Mesenchymal stem cell (in vitro differentiated cells and primary cell): ENCODE data around the gene ARPP19.

Experiments
- DNase-seq: peaks from one replicate; pipeline ENCODE4 v3.0.0-alpha.2; 2013
- H2AFZ ChIP-seq: one replicate; pipeline ENCODE4 v1.6.1; 2013; ENCODE audit warnings: low read depth, mild to moderate bottlenecking, control low read depth, inconsistent platforms, low read length, moderate library complexity
- H2AK5ac ChIP-seq: 2 replicates; pipeline ENCODE4 v1.6.1; 2013; ENCODE audit warnings: low read length, moderate library complexity, mild to moderate bottlenecking, inconsistent platforms; ENCODE audit not compliant: severe bottlenecking
- H2BK120ac ChIP-seq: one replicate; pipeline ENCODE4 v1.6.1; 2013; ENCODE audit warnings: low read depth, mild to moderate bottlenecking, inconsistent platforms, low read length, moderate library complexity
- H2BK12ac ChIP-seq, 2 experiments: one replicate each; pipeline ENCODE4 v1.6.1; 2013; ENCODE audit warnings: inconsistent platforms in 2 of 2, low read length in 2 of 2, mild to moderate bottlenecking in 2 of 2, moderate library complexity in 2 of 2, control low read depth in 1 of 2
- H2BK15ac ChIP-seq: one replicate; pipeline ENCODE4 v1.6.1; 2013; ENCODE audit warnings: mild to moderate bottlenecking, low read depth, inconsistent platforms; ENCODE audit not compliant: poor library complexity, severe bottlenecking
- H2BK5ac ChIP-seq: 2 replicates; pipeline ENCODE4 v1.6.1; 2013; ENCODE audit warnings: low read depth, mild to moderate bottlenecking, low read length, control low read depth, inconsistent platforms; ENCODE audit not compliant: poor library complexity, severe bottlenecking
- H3K14ac ChIP-seq, 2 experiments: one replicate each; pipeline ENCODE4 v1.6.1; 2013; ENCODE audit warnings: inconsistent platforms in 2 of 2, low read length in 2 of 2, control low read depth in 1 of 2, mild to moderate bottlenecking in 1 of 2, moderate library complexity in 1 of 2
- H3K18ac ChIP-seq, 2 experiments: one replicate each; pipeline ENCODE4 v1.6.1; 2013; ENCODE audit warnings: inconsistent platforms in 2 of 2, low read length in 2 of 2, control low read depth in 1 of 2, low read depth in 1 of 2, mild to moderate bottlenecking in 1 of 2
- H3K23ac ChIP-seq, 2 experiments: one replicate each; pipeline ENCODE4 v1.6.1; 2013; ENCODE audit warnings: inconsistent platforms in 2 of 2, low read length in 2 of 2, mild to moderate bottlenecking in 2 of 2, moderate library complexity in 2 of 2, control low read depth in 1 of 2
- H3K27ac ChIP-seq: 2 replicates; pipeline ENCODE4 v1.5.1; 2013; ENCODE audit warnings: mild to moderate bottlenecking, moderate library complexity, low read length, control low read depth, inconsistent platforms; ENCODE audit not compliant: poor library complexity, severe bottlenecking
- H3K27me3 ChIP-seq, 2 experiments: 2 replicates each; pipeline versions ENCODE4 v1.6.1 to v1.7.0; 2013; ENCODE audit warnings: low read length in 2 of 2, mild to moderate bottlenecking in 2 of 2, moderate library complexity in 2 of 2, control low read depth in 1 of 2, inconsistent platforms in 1 of 2; ENCODE audit not compliant: control insufficient read depth in 1 of 2, insufficient read depth in 1 of 2
- H3K36me3 ChIP-seq, 2 experiments: 2 replicates each; pipeline versions ENCODE4 v1.6.1 to v1.7.0; 2013; ENCODE audit warnings: low read length in 2 of 2, control low read depth in 1 of 2, inconsistent platforms in 1 of 2, low read depth in 1 of 2, mild to moderate bottlenecking in 1 of 2; ENCODE audit not compliant: insufficient read depth in 2 of 2, control insufficient read depth in 1 of 2
- H3K4ac ChIP-seq, 2 experiments: one replicate each; pipeline ENCODE4 v1.6.1; 2013; ENCODE audit warnings: inconsistent platforms in 2 of 2, low read length in 2 of 2, mild to moderate bottlenecking in 2 of 2, moderate library complexity in 2 of 2, control low read depth in 1 of 2, low read depth in 1 of 2
- H3K4me1 ChIP-seq: 2 replicates; pipeline ENCODE4 v1.6.1; 2013; ENCODE audit warnings: low read depth, low read length, control low read depth; ENCODE audit not compliant: control insufficient read depth, insufficient read depth
- H3K4me2 ChIP-seq: 2 replicates; pipeline ENCODE4 v1.6.1; 2013; ENCODE audit warnings: low read length, mild to moderate bottlenecking, inconsistent platforms; ENCODE audit not compliant: poor library complexity, severe bottlenecking
- H3K4me3 ChIP-seq, 2 experiments: 2 replicates each; pipeline versions ENCODE4 v1.5.1 to v1.7.0; 2013; ENCODE audit warnings: low read length in 2 of 2, mild to moderate bottlenecking in 2 of 2, control low read depth in 1 of 2, low read depth in 1 of 2; ENCODE audit not compliant: insufficient read depth in 1 of 2
- H3K79me1 ChIP-seq: replicated peaks from 2 replicates; pipeline ENCODE4 v1.6.1; 2013; ENCODE audit warnings: mild to moderate bottlenecking, control low read depth, low read length, inconsistent platforms; ENCODE audit not compliant: poor library complexity, severe bottlenecking
- H3K9ac ChIP-seq: 2 replicates; pipeline ENCODE4 v1.7.0; 2013; ENCODE audit warnings: mild to moderate bottlenecking, low read length, moderate library complexity
- H3K9me3 ChIP-seq: 2 replicates; pipeline ENCODE4 v1.7.0; 2013; ENCODE audit warnings: mild to moderate bottlenecking, low read length; ENCODE audit not compliant: control insufficient read depth
- H4K8ac ChIP-seq: one replicate; pipeline ENCODE4 v1.6.1; 2013; ENCODE audit warnings: inconsistent platforms, mild to moderate bottlenecking, low read length, moderate library complexity
- H4K91ac ChIP-seq: one replicate; pipeline ENCODE4 v1.6.1; 2013; ENCODE audit warnings: mild to moderate bottlenecking, low read length, inconsistent platforms
- WGBS: methylation state at CpG from one replicate; pipeline ENCODE4 v1.1.7; 2013; ENCODE audit warnings: mixed read lengths; 5-methylcytosine and 5-hydroxymethylcytosine counted together

The ARPP19 gene

GRCh38 chr15:52499506-52499905 lies 69.3 kb downstream of the ARPP19 start:
- H4K8ac ChIP-seq, result no peak overlapping the region
- no peak for DNase-seq
- H3K27ac ChIP-seq, result no peak overlapping the region
- H3K4me1 ChIP-seq, result no peaks in the 10 kb centered on the region
- H2BK5ac ChIP-seq, result peak overlapping the region; percentile 8
- no peak overlapping the region for H2BK15ac ChIP-seq
- H3K36me3 ChIP-seq, result no peaks in the 10 kb centered on the region
- no peak overlapping the region for H3K14ac ChIP-seq
- no peak overlapping the region for H4K91ac ChIP-seq
- no peak overlapping the region for H2AFZ ChIP-seq
- H3K27me3 ChIP-seq, result no peaks in the 10 kb centered on the region
- peaks cover 16% of the 10 kb centered on the region for H3K79me1 ChIP-seq
- no peak overlapping the region for H3K4me3 ChIP-seq
- no peak overlapping the region for H3K4ac ChIP-seq
- no peak overlapping the region for H2BK12ac ChIP-seq
- no peak overlapping the region for H2BK120ac ChIP-seq
- H3K9me3 ChIP-seq, result no peaks in the 10 kb centered on the region
- no peak overlapping the region for H3K23ac ChIP-seq
- no peak overlapping the region for H3K18ac ChIP-seq
- WGBS, result 96% methylated on average over 2 of the region's 3 CpGs
- H2AK5ac ChIP-seq, result no peak overlapping the region
- H3K9ac ChIP-seq, result no peak overlapping the region
- no peak overlapping the region for H3K4me2 ChIP-seq

GRCh38 chr15:52498706-52499105 lies 70.1 kb downstream of the ARPP19 start:
- Histone ChIP-seq H4K91ac (no peak overlapping the region), H3K23ac (no peak overlapping the region), H3K9ac (no peak overlapping the region), H3K4me1 (peaks cover 2% of the 10 kb centered on the region), H3K4ac (no peak overlapping the region), H3K27me3 (no peaks in the 10 kb centered on the region), H3K4me2 (no peak overlapping the region), H2AFZ (no peak overlapping the region), H3K27ac (no peak overlapping the region), H3K36me3 (no peaks in the 10 kb centered on the region), H2AK5ac (no peak overlapping the region), H4K8ac (no peak overlapping the region), H2BK5ac (no peak overlapping the region), H2BK12ac (no peak overlapping the region), H2BK120ac (no peak overlapping the region), H3K9me3 (no peaks in the 10 kb centered on the region), H3K14ac (no peak overlapping the region), H3K18ac (no peak overlapping the region), H2BK15ac (no peak overlapping the region), H3K4me3 (no peak overlapping the region), H3K79me1 (peaks cover 18% of the 10 kb centered on the region)
- no peak for DNase-seq
